ENCODE data around the gene POU2F2. TPM values are rescaled to one million over a fixed set of nuclear protein-coding genes. Genes with fewer than 3 reads are reported as not detected.

The POU2F2 gene
- total RNA-seq, 1 experiment from 2014 or later = 6.0 TPM

- TF ChIP-seq CBFB (CRISPR knock-in tag; IDR thresholded peaks at IDR 0.05; ENCODE audit: low read depth) (no peak), CTCF (IDR thresholded peaks at IDR 0.05) (no peak), IRF2 (CRISPR knock-in tag; IDR thresholded peaks at IDR 0.05; ENCODE audit: borderline replicate concordance, low read depth) (no peak), ZNF138 (CRISPR knock-in tag; conservative IDR thresholded peaks at IDR 0.05) (no peak), EMX1 (CRISPR knock-in tag; IDR thresholded peaks at IDR 0.05) (no peak), ZNF671 (CRISPR knock-in tag; IDR thresholded peaks at IDR 0.05) (no peak), SMAD3 (CRISPR knock-in tag; IDR thresholded peaks at IDR 0.05; ENCODE audit: borderline replicate concordance) (0 out of 2 replicates have a peak, but pooled peaks have one; percentile 38), PRRX2 (CRISPR knock-in tag; IDR thresholded peaks at IDR 0.05) (no peak), ATF6 (CRISPR knock-in tag; IDR thresholded peaks at IDR 0.05) (no peak), AFF4 (CRISPR knock-in tag; IDR thresholded peaks at IDR 0.05; ENCODE audit: borderline replicate concordance) (no peak), SMAD4 (CRISPR knock-in tag; IDR thresholded peaks at IDR 0.05) (no peak), ZNF416 (CRISPR knock-in tag; IDR thresholded peaks at IDR 0.05) (no peak), ETV6 (CRISPR knock-in tag; IDR thresholded peaks at IDR 0.05) (peak; percentile 19; the same call in 1 of the 2 replicates), PRDM15 (CRISPR knock-in tag; IDR thresholded peaks at IDR 0.05) (no peak), ZNF219 (CRISPR knock-in tag; IDR thresholded peaks at IDR 0.05; ENCODE audit: borderline replicate concordance) (no peak), ZMAT4 (CRISPR knock-in tag; IDR thresholded peaks at IDR 0.05) (no peak), NR1H2 (CRISPR knock-in tag; IDR thresholded peaks at IDR 0.05) (no peak), FOXK1 (CRISPR knock-in tag; IDR thresholded peaks at IDR 0.05) (no peak; the same call in 1 of the 2 replicates), CREB1 (CRISPR knock-in tag; IDR thresholded peaks at IDR 0.05) (no peak), MXD4 (CRISPR knock-in tag; IDR thresholded peaks at IDR 0.05; ENCODE audit: borderline replicate concordance) (no peak), FOXJ3 (CRISPR knock-in tag; IDR thresholded peaks at IDR 0.05; ENCODE audit: borderline replicate concordance) (no peak), E2F5 (CRISPR knock-in tag; IDR thresholded peaks at IDR 0.05) (peak; percentile 63; the same call in 1 of the 2 replicates), STAT6 (CRISPR knock-in tag; conservative IDR thresholded peaks at IDR 0.05; ENCODE audit: low read depth) (no peak)
Measured at GRCh38 chr19:42075616-42076379, 56.4 kb downstream of the POU2F2 start, which contains the start of gene ZNF574 (continued).

All from WTC11 (cell line).